Central memory CD8-positive, alpha-beta T cell (primary cell): ENCODE data around the gene CNDP1.

Source experiments
- ATAC-seq: fragments of 150-1000 bp; cut with Tn5 transposase; replicated peaks from 2 replicates; pipeline ENCODE4 v1.10.0; 2022; ENCODE audit warnings: mild to moderate bottlenecking, moderate FRiP score, moderate number of reproducible peaks; ENCODE audit not compliant: poor library complexity, severe bottlenecking; ENCODE audit errors: extremely low read depth
- DNase-seq, 2 donors: peaks; one replicate each; pipeline ENCODE4 v3.0.0; 2021; ENCODE audit warnings: low spot score in 2 of 2
- H3K27ac Mint-ChIP-seq: one replicate; pipeline ENCODE4 v1.8.0; 2022; ENCODE audit warnings: low read depth, mild to moderate bottlenecking, moderate library complexity, mixed read lengths
- H3K27me3 Mint-ChIP-seq: one replicate; pipeline ENCODE4 v1.8.0; 2022; ENCODE audit warnings: mixed read lengths
- H3K36me3 Mint-ChIP-seq: one replicate; pipeline ENCODE4 v1.8.0; 2022; ENCODE audit warnings: mild to moderate bottlenecking, moderate library complexity, mixed read lengths; ENCODE audit not compliant: insufficient read depth
- H3K4me1 Mint-ChIP-seq: one replicate; pipeline ENCODE4 v1.8.0; 2022; ENCODE audit warnings: mixed read lengths
- H3K4me3 Mint-ChIP-seq: one replicate; pipeline ENCODE4 v1.8.0; 2022; ENCODE audit warnings: mild to moderate bottlenecking, moderate library complexity, mixed read lengths
- H3K9me3 Mint-ChIP-seq: one replicate; pipeline ENCODE4 v1.8.0; 2022; ENCODE audit warnings: mixed read lengths

Gene CNDP1

GRCh38 chr18:74567822-74568221 is 33.5 kb downstream of the CNDP1 start:
- peaks cover 43% of the 10 kb centered on the region for H3K27me3 Mint-ChIP-seq
- DNase-seq, result no peak
- ATAC-seq, result no peak
- no peak overlapping the region for H3K4me3 Mint-ChIP-seq
- H3K36me3 Mint-ChIP-seq, result peaks cover 2% of the 10 kb centered on the region
- H3K9me3 Mint-ChIP-seq, result no peaks in the 10 kb centered on the region
- H3K4me1 Mint-ChIP-seq, result no peaks in the 10 kb centered on the region
- H3K27ac Mint-ChIP-seq, result no peak overlapping the region

- H3K27me3 Mint-ChIP-seq, result peaks cover 45% of the 10 kb centered on the region
- H3K36me3 Mint-ChIP-seq, result peaks cover 2% of the 10 kb centered on the region
- DNase-seq (no peak), ATAC-seq (no peak)
- no peaks in the 10 kb centered on the region for H3K9me3 Mint-ChIP-seq
- H3K4me1 Mint-ChIP-seq, result no peaks in the 10 kb centered on the region
- H3K4me3 Mint-ChIP-seq, result no peak overlapping the region
- H3K27ac Mint-ChIP-seq, result no peak overlapping the region
Observed at GRCh38 chr18:74569401-74569800, 35.1 kb downstream of the CNDP1 start.

DNA sequence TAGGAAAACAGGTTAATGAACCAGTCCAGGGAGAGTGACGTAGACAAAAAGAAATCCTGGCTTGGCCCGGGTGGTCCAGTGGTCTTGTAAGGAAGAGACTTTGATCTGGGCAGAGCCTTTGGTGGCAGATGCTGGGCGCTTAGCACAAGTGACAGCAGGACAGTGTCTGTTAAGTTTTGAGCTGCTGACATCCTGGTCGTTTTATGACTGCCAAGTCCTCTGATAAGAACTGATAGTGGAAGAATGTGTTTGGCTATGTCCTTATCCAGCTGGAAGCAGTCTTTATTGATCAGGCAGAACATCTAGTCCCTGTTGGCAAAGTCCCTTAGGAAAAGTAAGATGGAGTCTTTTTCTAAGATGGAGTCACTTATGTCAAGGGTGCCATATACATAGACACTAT is 36.0 kb downstream of the CNDP1 start:
- Mint-ChIP-seq H3K27me3 (peaks cover 49% of the 10 kb centered on the region), H3K36me3 (peaks cover 5% of the 10 kb centered on the region), H3K9me3 (no peaks in the 10 kb centered on the region), H3K4me3 (no peak overlapping the region), H3K4me1 (no peaks in the 10 kb centered on the region), H3K27ac (no peak overlapping the region)
- ATAC-seq (no peak), DNase-seq (no peak)

- no peak overlapping the region for H3K27ac Mint-ChIP-seq
- no peak for ATAC-seq
- no peaks in the 10 kb centered on the region for H3K4me1 Mint-ChIP-seq
- no peak for DNase-seq
- peaks cover 46% of the 10 kb centered on the region for H3K27me3 Mint-ChIP-seq
- peaks cover 5% of the 10 kb centered on the region for H3K36me3 Mint-ChIP-seq
- no peaks in the 10 kb centered on the region for H3K9me3 Mint-ChIP-seq
- no peak overlapping the region for H3K4me3 Mint-ChIP-seq
Observed at GRCh38 chr18:74571895-74572680, 37.8 kb downstream of the CNDP1 start.

DNA sequence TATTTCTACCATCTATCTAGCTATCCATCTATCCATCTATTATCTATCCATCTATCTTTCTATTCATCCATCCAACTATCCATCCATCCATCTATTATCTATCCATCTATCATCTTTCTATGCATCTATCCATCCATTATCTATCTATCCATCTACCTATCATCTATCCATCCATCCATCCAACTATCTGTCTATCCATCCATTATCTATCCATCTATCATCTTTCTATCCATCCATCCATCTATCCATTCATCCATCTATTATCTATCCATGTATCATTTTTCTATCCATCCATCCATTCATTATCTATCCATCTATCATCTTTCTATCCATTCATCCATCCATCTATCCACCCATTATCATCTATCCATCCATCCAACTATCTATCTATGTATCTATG is 38.8 kb downstream of the CNDP1 start:
- Mint-ChIP-seq H3K9me3 (no peaks in the 10 kb centered on the region), H3K27me3 (peaks cover 37% of the 10 kb centered on the region), H3K4me1 (no peaks in the 10 kb centered on the region), H3K4me3 (no peak overlapping the region), H3K36me3 (peaks cover 5% of the 10 kb centered on the region), H3K27ac (no peak overlapping the region)
- DNase-seq (no peak), ATAC-seq (no peak)

- ATAC-seq (no peak), DNase-seq (no peak)
- Mint-ChIP-seq H3K4me3 (no peak overlapping the region), H3K36me3 (peaks cover 3% of the 10 kb centered on the region), H3K27ac (no peak overlapping the region), H3K27me3 (peaks cover 40% of the 10 kb centered on the region), H3K4me1 (no peaks in the 10 kb centered on the region), H3K9me3 (no peaks in the 10 kb centered on the region)
Observed at GRCh38 chr18:74574916-74575315, 40.6 kb downstream of the CNDP1 start.

GRCh38 chr18:74577019-74577418 is 42.7 kb downstream of the CNDP1 start:
- ATAC-seq, result no peak
- Mint-ChIP-seq H3K4me3 (no peak overlapping the region), H3K27ac (no peak overlapping the region), H3K9me3 (no peaks in the 10 kb centered on the region), H3K27me3 (peaks cover 51% of the 10 kb centered on the region), H3K4me1 (no peaks in the 10 kb centered on the region), H3K36me3 (peaks cover 3% of the 10 kb centered on the region)
- DNase-seq, result no peak

DNA sequence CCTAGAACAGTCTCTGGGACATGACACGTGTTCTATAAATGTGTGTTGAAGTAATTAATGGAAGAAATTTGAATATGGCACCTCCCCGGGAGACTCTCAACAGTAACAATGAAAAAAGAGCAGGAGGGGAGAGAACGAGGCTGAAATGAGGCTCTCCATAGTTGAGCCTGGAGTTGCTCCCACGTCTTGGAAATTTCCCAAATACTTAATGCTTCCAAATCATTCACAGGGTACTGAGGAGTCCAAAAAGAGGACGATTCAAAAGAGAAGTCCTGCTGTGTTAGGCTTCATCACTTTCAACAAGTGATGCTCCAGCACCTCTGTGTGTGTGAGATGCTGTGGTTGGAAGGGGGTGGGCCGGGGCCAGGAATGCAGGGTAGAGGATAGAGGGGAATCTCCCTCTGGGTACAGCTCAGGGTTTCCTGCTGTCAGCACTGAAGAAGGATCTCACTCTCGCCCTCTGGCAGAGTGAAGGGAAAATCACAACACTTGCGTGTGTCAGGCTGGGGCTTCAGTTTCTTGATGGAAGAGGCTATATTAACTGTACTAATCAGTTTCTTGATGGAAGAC is 45.3 kb downstream of the CNDP1 start:
- Mint-ChIP-seq H3K9me3 (no peaks in the 10 kb centered on the region), H3K4me3 (no peak overlapping the region), H3K27ac (no peak overlapping the region), H3K4me1 (no peaks in the 10 kb centered on the region), H3K27me3 (peaks cover 68% of the 10 kb centered on the region), H3K36me3 (peaks cover 4% of the 10 kb centered on the region)
- DNase-seq (no peak), ATAC-seq (no peak)

DNA sequence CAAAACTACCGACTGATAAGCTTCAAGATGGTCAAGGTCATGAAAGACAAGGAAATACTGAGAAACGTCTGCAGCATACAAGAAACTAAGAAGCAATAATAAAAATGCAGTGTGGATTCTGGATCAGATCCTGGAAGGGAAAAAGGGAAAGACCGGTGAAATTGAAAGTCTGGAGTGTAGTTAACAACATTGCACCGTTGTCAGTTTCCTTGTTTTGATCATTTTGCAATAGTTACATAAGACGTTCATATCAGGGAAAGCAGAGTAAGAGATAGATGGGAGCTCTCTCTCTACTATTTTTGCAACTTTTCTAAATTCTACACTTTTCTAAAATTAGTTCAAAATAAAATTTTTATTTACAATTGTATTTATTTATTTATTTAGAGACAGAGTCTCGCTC is 48.3 kb downstream of the CNDP1 start:
- Mint-ChIP-seq H3K9me3 (no peaks in the 10 kb centered on the region), H3K27ac (no peak overlapping the region), H3K27me3 (peaks cover 75% of the 10 kb centered on the region), H3K36me3 (peaks cover 2% of the 10 kb centered on the region), H3K4me1 (no peaks in the 10 kb centered on the region), H3K4me3 (no peak overlapping the region)
- ATAC-seq, result no peak
- DNase-seq, result no peak

- Mint-ChIP-seq H3K27ac (no peak overlapping the region), H3K27me3 (peaks cover 37% of the 10 kb centered on the region), H3K4me1 (peaks cover 6% of the 10 kb centered on the region), H3K4me3 (no peak overlapping the region), H3K9me3 (no peaks in the 10 kb centered on the region), H3K36me3 (peaks cover 1% of the 10 kb centered on the region)
- DNase-seq, result no peak
- no peak for ATAC-seq
Observed at GRCh38 chr18:74587441-74587840, 53.1 kb downstream of the CNDP1 start.

GRCh38 chr18:74589021-74589420 is 54.7 kb downstream of the CNDP1 start:
- Mint-ChIP-seq H3K4me3 (no peak overlapping the region), H3K36me3 (peaks cover 8% of the 10 kb centered on the region), H3K4me1 (peaks cover 10% of the 10 kb centered on the region), H3K9me3 (no peaks in the 10 kb centered on the region), H3K27ac (peak overlapping the region; percentile 41), H3K27me3 (peaks cover 23% of the 10 kb centered on the region)
- peak; percentile 28 for ATAC-seq
- no peak for DNase-seq

- Mint-ChIP-seq H3K4me1 (peaks cover 14% of the 10 kb centered on the region), H3K27ac (no peak overlapping the region), H3K27me3 (peaks cover 19% of the 10 kb centered on the region), H3K9me3 (no peaks in the 10 kb centered on the region), H3K36me3 (peaks cover 9% of the 10 kb centered on the region), H3K4me3 (no peak overlapping the region)
- DNase-seq (no peak), ATAC-seq (no peak)
Observed at GRCh38 chr18:74589811-74590210, 55.5 kb downstream of the CNDP1 start.

- H3K4me3 Mint-ChIP-seq, result no peak overlapping the region
- ATAC-seq, result no peak
- no peak overlapping the region for H3K27ac Mint-ChIP-seq
- peaks cover 22% of the 10 kb centered on the region for H3K4me1 Mint-ChIP-seq
- H3K27me3 Mint-ChIP-seq, result peaks cover 11% of the 10 kb centered on the region
- peaks cover 11% of the 10 kb centered on the region for H3K36me3 Mint-ChIP-seq
- no peak for DNase-seq
- no peaks in the 10 kb centered on the region for H3K9me3 Mint-ChIP-seq
Observed at GRCh38 chr18:74590671-74591070, 56.4 kb downstream of the CNDP1 start.
